ENCODE results near the gene SHISAL1. TPM values are rescaled to one million over a fixed set of nuclear protein-coding genes. Genes with fewer than 3 reads are reported as not detected.

Gene SHISAL1
- total RNA-seq, 4 donors from 2014 or later = 1.1 to 3.3 (median 1.4) TPM

GRCh38 chr22:44342347-44342956 lies 29.7 kb upstream of the SHISAL1 start:
- Histone ChIP-seq H3K4me1 (peaks cover 0 to 8% (median 0%) of the 10 kb centered on the region in 4 donors), H3K9me3 (no peaks in the 10 kb centered on the region), H3K27ac (peak overlapping the region in 1 of 4 donors; percentile 58), H3K27me3 (no peaks in the 10 kb centered on the region), H3K4me3 (no peak overlapping the region), H3K36me3 (no peaks in the 10 kb centered on the region)
- DNase-seq = no peak
- TF ChIP-seq CTCF (IDR thresholded peaks at IDR 0.05) = no peak
- no peak for TF ChIP-seq POLR2A (IDR thresholded peaks at IDR 0.05)

GRCh38 chr22:44341431-44342346 lies 28.9 kb upstream of the SHISAL1 start:
- Histone ChIP-seq H3K4me1 (peaks cover 0 to 8% (median 0%) of the 10 kb centered on the region in 4 donors), H3K27me3 (no peaks in the 10 kb centered on the region), H3K9me3 (no peaks in the 10 kb centered on the region), H3K36me3 (no peaks in the 10 kb centered on the region), H3K4me3 (no peak overlapping the region), H3K27ac (peak overlapping the region in 1 of 4 donors; percentile 58)
- no peak for DNase-seq
- TF ChIP-seq CTCF (IDR thresholded peaks at IDR 0.05) = no peak
- no peak for TF ChIP-seq POLR2A (IDR thresholded peaks at IDR 0.05)

GRCh38 chr22:44340271-44341239 lies 27.8 kb upstream of the SHISAL1 start:
- no peak overlapping the region for H3K27ac ChIP-seq
- H3K9me3 ChIP-seq = no peaks in the 10 kb centered on the region
- H3K36me3 ChIP-seq = no peaks in the 10 kb centered on the region
- DNase-seq = no peak
- H3K4me3 ChIP-seq = no peak overlapping the region
- H3K27me3 ChIP-seq = no peaks in the 10 kb centered on the region
- TF ChIP-seq CTCF (IDR thresholded peaks at IDR 0.05) (no peak), POLR2A (IDR thresholded peaks at IDR 0.05) (no peak)
- H3K4me1 ChIP-seq = peaks cover 0 to 8% (median 0%) of the 10 kb centered on the region in 4 donors

- Histone ChIP-seq H3K27me3 (no peaks in the 10 kb centered on the region), H3K27ac (no peak overlapping the region), H3K4me1 (peaks cover 0 to 8% (median 0%) of the 10 kb centered on the region in 4 donors), H3K36me3 (no peaks in the 10 kb centered on the region), H3K4me3 (no peak overlapping the region), H3K9me3 (no peaks in the 10 kb centered on the region)
- TF ChIP-seq CTCF (IDR thresholded peaks at IDR 0.05) (no peak), POLR2A (IDR thresholded peaks at IDR 0.05) (no peak)
- DNase-seq = no peak
Observed at GRCh38 chr22:44338906-44339305, 26.2 kb upstream of the SHISAL1 start.

GRCh38 chr22:44338177-44338810 lies 25.5 kb upstream of the SHISAL1 start:
- Histone ChIP-seq H3K36me3 (no peaks in the 10 kb centered on the region), H3K4me1 (peaks cover 0 to 8% (median 0%) of the 10 kb centered on the region in 4 donors), H3K27me3 (no peaks in the 10 kb centered on the region), H3K4me3 (no peak overlapping the region), H3K27ac (no peak overlapping the region), H3K9me3 (no peaks in the 10 kb centered on the region)
- DNase-seq = no peak
- TF ChIP-seq CTCF (IDR thresholded peaks at IDR 0.05) (no peak), POLR2A (IDR thresholded peaks at IDR 0.05) (no peak)

Data from Peyer's patch (tissue), 4 donors.